ENCODE results near the gene CCL4L2.
A peak's percentile ranks its signal among the peaks of the same experiment; 100 is the strongest.
"Not testable (repeated sequence)": the region's sequence is repeated elsewhere in the genome, so short reads cannot be mapped to it uniquely, and the experiment has no call there.

CCL4L2 gene

GRCh38 chr17:36210439-36211211 lies at the start of gene CCL4L2:
Gene CCL4L2, plus strand, starts transcription at chr17:36211063.
- H3K4me1 ChIP-seq (ENCODE audit: control insufficient read depth in 1 of 2, insufficient read depth in 2 of 2, low read length in 2 of 2); H3K9ac ChIP-seq (ENCODE audit: low read depth in 1 of 2, low read length in 2 of 2); H3K27me3 ChIP-seq (ENCODE audit: control insufficient read depth in 1 of 2, insufficient read depth in 2 of 2, low read length in 2 of 2); H3K36me3 ChIP-seq (ENCODE audit: control insufficient read depth in 1 of 2, insufficient read depth in 2 of 2, low read length in 2 of 2); H3K4me3 ChIP-seq (ENCODE audit: low read depth in 1 of 2, low read length in 2 of 2); H3K9me3 ChIP-seq (ENCODE audit: control insufficient read depth in 1 of 2, low read length in 2 of 2); H3K27ac ChIP-seq (ENCODE audit: low read depth, low read length): not testable (repeated sequence)

GRCh38 chr17:36168836-36169235 lies 42.0 kb upstream of the CCL4L2 start:
- H3K27me3 ChIP-seq (ENCODE audit: control insufficient read depth in 1 of 2, insufficient read depth in 2 of 2, low read length in 2 of 2); H3K9me3 ChIP-seq (ENCODE audit: control insufficient read depth in 1 of 2, low read length in 2 of 2); H3K27ac ChIP-seq (ENCODE audit: low read depth, low read length); H3K9ac ChIP-seq (ENCODE audit: low read depth in 1 of 2, low read length in 2 of 2); H3K4me3 ChIP-seq (ENCODE audit: low read depth in 1 of 2, low read length in 2 of 2); H3K36me3 ChIP-seq (ENCODE audit: control insufficient read depth in 1 of 2, insufficient read depth in 2 of 2, low read length in 2 of 2); H3K4me1 ChIP-seq (ENCODE audit: control insufficient read depth in 1 of 2, insufficient read depth in 2 of 2, low read length in 2 of 2): not testable (repeated sequence)

- H3K27ac ChIP-seq (ENCODE audit: low read depth, low read length); H3K27me3 ChIP-seq (ENCODE audit: control insufficient read depth in 1 of 2, insufficient read depth in 2 of 2, low read length in 2 of 2); H3K9ac ChIP-seq (ENCODE audit: low read depth in 1 of 2, low read length in 2 of 2); H3K36me3 ChIP-seq (ENCODE audit: control insufficient read depth in 1 of 2, insufficient read depth in 2 of 2, low read length in 2 of 2); H3K4me1 ChIP-seq (ENCODE audit: control insufficient read depth in 1 of 2, insufficient read depth in 2 of 2, low read length in 2 of 2); H3K4me3 ChIP-seq (ENCODE audit: low read depth in 1 of 2, low read length in 2 of 2); H3K9me3 ChIP-seq (ENCODE audit: control insufficient read depth in 1 of 2, low read length in 2 of 2): not testable (repeated sequence)
Measured at GRCh38 chr17:36176536-36176935, 34.3 kb upstream of the CCL4L2 start, which contains the start of gene TBC1D3B. Gene TBC1D3B, minus strand, starts transcription at chr17:36176636. Its CDS starts 1,586 bp downstream, at chr17:36175050.

- H3K4me3 ChIP-seq (ENCODE audit: low read depth in 1 of 2, low read length in 2 of 2); H3K36me3 ChIP-seq (ENCODE audit: control insufficient read depth in 1 of 2, insufficient read depth in 2 of 2, low read length in 2 of 2); H3K4me1 ChIP-seq (ENCODE audit: control insufficient read depth in 1 of 2, insufficient read depth in 2 of 2, low read length in 2 of 2); H3K27me3 ChIP-seq (ENCODE audit: control insufficient read depth in 1 of 2, insufficient read depth in 2 of 2, low read length in 2 of 2); H3K9ac ChIP-seq (ENCODE audit: low read depth in 1 of 2, low read length in 2 of 2); H3K9me3 ChIP-seq (ENCODE audit: control insufficient read depth in 1 of 2, low read length in 2 of 2); H3K27ac ChIP-seq (ENCODE audit: low read depth, low read length): not testable (repeated sequence)
Measured at GRCh38 chr17:36181446-36182175, 29.3 kb upstream of the CCL4L2 start.

- no peak overlapping the region for H3K27ac ChIP-seq (ENCODE audit: low read depth, low read length)
- no peaks in the 10 kb centered on the region for H3K27me3 ChIP-seq (ENCODE audit: control insufficient read depth in 1 of 2, insufficient read depth in 2 of 2, low read length in 2 of 2)
- H3K9ac ChIP-seq (ENCODE audit: low read depth in 1 of 2, low read length in 2 of 2), result no peak overlapping the region
Measured at GRCh38 chr17:36182176-36183000, 28.5 kb upstream of the CCL4L2 start.

GRCh38 chr17:36183001-36183971 lies 27.6 kb upstream of the CCL4L2 start:
- H3K9me3 ChIP-seq (ENCODE audit: control insufficient read depth in 1 of 2, low read length in 2 of 2), result no peaks in the 10 kb centered on the region
- no peak overlapping the region for H3K27ac ChIP-seq (ENCODE audit: low read depth, low read length)
- H3K9ac ChIP-seq (ENCODE audit: low read depth in 1 of 2, low read length in 2 of 2), result peak overlapping the region in 1 of 2 donors; percentile 33
- H3K27me3 ChIP-seq (ENCODE audit: control insufficient read depth in 1 of 2, insufficient read depth in 2 of 2, low read length in 2 of 2), result no peaks in the 10 kb centered on the region
- H3K36me3 ChIP-seq (ENCODE audit: control insufficient read depth in 1 of 2, insufficient read depth in 2 of 2, low read length in 2 of 2), result no peaks in the 10 kb centered on the region
- peaks cover 0 to 4% of the 10 kb centered on the region in 2 donors for H3K4me1 ChIP-seq (ENCODE audit: control insufficient read depth in 1 of 2, insufficient read depth in 2 of 2, low read length in 2 of 2)
- peak overlapping the region; percentile 31 to 32 for H3K4me3 ChIP-seq (ENCODE audit: low read depth in 1 of 2, low read length in 2 of 2)

More at GRCh38 chr17:36182176-36183000, 28.5 kb upstream of the CCL4L2 start:
- Histone ChIP-seq H3K4me1 (ENCODE audit: control insufficient read depth in 1 of 2, insufficient read depth in 2 of 2, low read length in 2 of 2) (peaks cover 0 to 4% of the 10 kb centered on the region in 2 donors), H3K4me3 (ENCODE audit: low read depth in 1 of 2, low read length in 2 of 2) (peak overlapping the region; percentile 22 to 36), H3K36me3 (ENCODE audit: control insufficient read depth in 1 of 2, insufficient read depth in 2 of 2, low read length in 2 of 2) (no peaks in the 10 kb centered on the region), H3K9me3 (ENCODE audit: control insufficient read depth in 1 of 2, low read length in 2 of 2) (no peaks in the 10 kb centered on the region)

GRCh38 chr17:36184023-36184765 lies 26.7 kb upstream of the CCL4L2 start:
- Histone ChIP-seq H3K4me3 (ENCODE audit: low read depth in 1 of 2, low read length in 2 of 2) (peak overlapping the region; percentile 31 to 32), H3K9me3 (ENCODE audit: control insufficient read depth in 1 of 2, low read length in 2 of 2) (no peaks in the 10 kb centered on the region), H3K9ac (ENCODE audit: low read depth in 1 of 2, low read length in 2 of 2) (peak overlapping the region in 1 of 2 donors; percentile 33), H3K4me1 (ENCODE audit: control insufficient read depth in 1 of 2, insufficient read depth in 2 of 2, low read length in 2 of 2) (peaks cover 0 to 4% of the 10 kb centered on the region in 2 donors), H3K36me3 (ENCODE audit: control insufficient read depth in 1 of 2, insufficient read depth in 2 of 2, low read length in 2 of 2) (no peaks in the 10 kb centered on the region), H3K27ac (ENCODE audit: low read depth, low read length) (no peak overlapping the region), H3K27me3 (ENCODE audit: control insufficient read depth in 1 of 2, insufficient read depth in 2 of 2, low read length in 2 of 2) (no peaks in the 10 kb centered on the region)

- Histone ChIP-seq H3K4me3 (ENCODE audit: low read depth in 1 of 2, low read length in 2 of 2) (no peak overlapping the region), H3K9ac (ENCODE audit: low read depth in 1 of 2, low read length in 2 of 2) (no peak overlapping the region), H3K9me3 (ENCODE audit: control insufficient read depth in 1 of 2, low read length in 2 of 2) (no peaks in the 10 kb centered on the region), H3K27me3 (ENCODE audit: control insufficient read depth in 1 of 2, insufficient read depth in 2 of 2, low read length in 2 of 2) (no peaks in the 10 kb centered on the region), H3K4me1 (ENCODE audit: control insufficient read depth in 1 of 2, insufficient read depth in 2 of 2, low read length in 2 of 2) (peaks cover 0 to 4% of the 10 kb centered on the region in 2 donors), H3K36me3 (ENCODE audit: control insufficient read depth in 1 of 2, insufficient read depth in 2 of 2, low read length in 2 of 2) (no peaks in the 10 kb centered on the region), H3K27ac (ENCODE audit: low read depth, low read length) (no peak overlapping the region)
Measured at GRCh38 chr17:36185416-36185815, 25.4 kb upstream of the CCL4L2 start.
